ENCODE data around the gene OR6K6. TPM values are rescaled to one million over a fixed set of nuclear protein-coding genes. Genes with fewer than 3 reads are reported as not detected.

Gene OR6K6, protein sequence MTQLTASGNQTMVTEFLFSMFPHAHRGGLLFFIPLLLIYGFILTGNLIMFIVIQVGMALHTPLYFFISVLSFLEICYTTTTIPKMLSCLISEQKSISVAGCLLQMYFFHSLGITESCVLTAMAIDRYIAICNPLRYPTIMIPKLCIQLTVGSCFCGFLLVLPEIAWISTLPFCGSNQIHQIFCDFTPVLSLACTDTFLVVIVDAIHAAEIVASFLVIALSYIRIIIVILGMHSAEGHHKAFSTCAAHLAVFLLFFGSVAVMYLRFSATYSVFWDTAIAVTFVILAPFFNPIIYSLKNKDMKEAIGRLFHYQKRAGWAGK
- total RNA-seq: not detected in 2 replicates

GRCh38 chr1:158754420-158754819 is at the start of gene OR6K6:
Gene OR6K6 (plus strand): TSS chr1:158754720. CDS start chr1:158754888, 168 bp downstream.

GRCh38 chr1:158720620-158721019 is 33.9 kb upstream of the OR6K6 start, which contains the start of gene OR6K3:
Gene OR6K3 (minus strand): TSS chr1:158720720. CDS start chr1:158718115, 2,605 bp downstream.

DNA sequence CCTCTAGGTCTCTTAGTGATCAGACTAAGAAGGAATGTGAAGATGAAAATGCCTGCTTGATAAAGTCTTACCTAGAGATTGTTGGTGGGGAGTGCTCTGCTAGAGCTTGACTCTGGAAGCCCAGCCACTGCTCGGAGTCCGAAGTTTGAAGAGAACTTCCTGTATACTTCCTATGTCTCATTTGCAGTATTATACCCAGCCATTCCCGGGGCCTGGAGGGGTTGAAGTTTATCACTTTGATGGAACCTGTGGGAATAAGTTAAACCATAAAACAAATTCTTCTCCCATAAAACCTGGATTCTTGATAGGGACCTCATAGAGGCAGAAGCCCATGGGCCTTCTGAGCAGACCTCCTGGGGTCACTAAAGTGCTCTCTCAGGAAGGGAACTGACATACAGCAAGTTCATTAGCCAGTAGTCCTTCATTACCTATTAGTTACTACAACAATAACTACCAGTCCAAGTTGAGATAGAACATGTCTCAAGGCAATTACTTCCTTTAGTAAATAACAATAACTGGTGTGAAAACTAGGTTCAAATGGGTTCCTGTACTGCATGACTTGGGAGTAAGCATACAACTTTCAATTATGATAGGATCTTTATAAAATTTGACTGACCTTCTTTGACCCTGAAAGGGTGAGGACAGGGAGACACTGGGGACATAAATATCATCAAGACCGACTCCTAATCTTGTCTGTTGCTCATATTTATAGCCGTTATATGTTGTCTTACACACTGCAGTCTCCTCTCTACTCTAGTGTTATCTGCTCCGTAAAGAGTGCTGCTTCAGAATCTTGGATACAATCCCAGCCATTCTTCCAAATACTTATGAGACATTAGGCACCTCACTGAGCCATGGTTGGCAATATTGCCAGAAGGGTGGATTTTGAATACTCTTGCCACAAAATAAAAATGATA is 17.7 kb downstream of the OR6K6 start, which contains the start of gene OR6N1:
Gene OR6N1 (minus strand): TSS at position 246 of the 917 bp plus-strand sequence. CDS start 5,513 bp downstream, outside the sequence.

DNA sequence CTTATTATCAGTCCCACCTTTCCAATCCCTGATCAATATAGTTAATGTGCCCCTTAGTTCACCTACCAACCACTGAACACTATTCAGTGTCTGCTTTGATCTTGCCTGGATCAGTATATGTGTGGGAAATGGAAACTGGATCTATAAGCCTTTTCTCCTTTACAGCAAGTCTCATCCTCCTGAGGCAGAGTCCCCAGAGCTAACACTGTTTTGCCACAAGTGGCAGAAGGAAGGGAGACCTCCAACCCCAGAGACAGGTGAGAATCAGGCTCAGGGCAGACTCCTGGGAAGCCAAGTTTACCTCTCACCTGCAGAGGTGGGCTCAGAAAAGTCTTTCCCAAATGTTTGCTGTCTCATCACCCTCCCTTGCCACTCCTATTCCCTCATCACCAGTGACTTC is 26.6 kb downstream of the OR6K6 start, which contains the start of gene OR6N2:
Gene OR6N2 (minus strand): TSS at position 101 of the 400 bp plus-strand sequence. CDS start 3,569 bp downstream, outside the sequence.

Other genes with a start within 250 kb of the OR6K6 start
- gene OR6Y1, start 200.3 kb upstream of the OR6K6 start, total RNA-seq: not detected in 2 replicates
- gene OR6P1, start 184.1 kb upstream of the OR6K6 start, total RNA-seq: not detected in 2 replicates
- not detected in 2 replicates for gene OR10X1, start 174.8 kb upstream of the OR6K6 start, total RNA-seq
- gene OR10Z1, start 149.5 kb upstream of the OR6K6 start, total RNA-seq: not detected in 2 replicates
- 0.05 TPM in 1 of 2 replicates, not detected in the other for gene SPTA1, start 68.0 kb upstream of the OR6K6 start, total RNA-seq
- not detected in 2 replicates for gene OR6K2, start 54.1 kb upstream of the OR6K6 start, total RNA-seq
- gene OR6K3, start 34.0 kb upstream of the OR6K6 start, total RNA-seq: not detected in 2 replicates
- gene OR6N1, start 17.5 kb downstream of the OR6K6 start, total RNA-seq: not detected in 2 replicates
- not detected in 2 replicates for gene OR6N2, start 26.5 kb downstream of the OR6K6 start, total RNA-seq
- gene MNDA, start 76.6 kb downstream of the OR6K6 start, total RNA-seq: not detected in 2 replicates
- gene PYHIN1, start 176.8 kb downstream of the OR6K6 start, total RNA-seq: not detected in 2 replicates

Measured in smooth muscle cell of the umbilical artery (primary cell).